GM12874 (cell line): Measurements from ENCODE around the gene KLHL35.

Source experiments
- CTCF ChIP-seq: IDR thresholded peaks from 2 replicates; pipeline ENCODE4 v1.5.1; 2011; ENCODE audit warnings: low read depth, mild to moderate bottlenecking, control low read depth, low read length, moderate library complexity; ENCODE audit not compliant: insufficient read depth

Gene KLHL35

GRCh38 chr11:75384438-75385080 is 48.4 kb downstream of the KLHL35 start:
- peak; percentile 97 for TF ChIP-seq CTCF

- TF ChIP-seq CTCF = no peak
These were observed 49.8 kb downstream of the KLHL35 start for GRCh38 chr11:75383246-75383645.

GRCh38 chr11:75380716-75381420 is 52.1 kb downstream of the KLHL35 start:
- TF ChIP-seq CTCF = no peak

GRCh38 chr11:75380245-75380644 is 52.8 kb downstream of the KLHL35 start:
- no peak for TF ChIP-seq CTCF

GRCh38 chr11:75376175-75376574 is 56.8 kb downstream of the KLHL35 start:
- no peak for TF ChIP-seq CTCF

GRCh38 chr11:75375626-75376025 is 57.4 kb downstream of the KLHL35 start:
- TF ChIP-seq CTCF = no peak

- no peak for TF ChIP-seq CTCF
These were observed 58.4 kb downstream of the KLHL35 start for GRCh38 chr11:75374646-75375045.
